ENCODE results near the gene FCER2. TPM values are rescaled to one million over a fixed set of nuclear protein-coding genes. Genes with fewer than 3 reads are reported as not detected.

The FCER2 gene
- total and polyA plus RNA-seq, 2 of the 13 experiments (the other 11 are each of a cell fraction or from before 2014, with no cell fraction given): not detected

DNA sequence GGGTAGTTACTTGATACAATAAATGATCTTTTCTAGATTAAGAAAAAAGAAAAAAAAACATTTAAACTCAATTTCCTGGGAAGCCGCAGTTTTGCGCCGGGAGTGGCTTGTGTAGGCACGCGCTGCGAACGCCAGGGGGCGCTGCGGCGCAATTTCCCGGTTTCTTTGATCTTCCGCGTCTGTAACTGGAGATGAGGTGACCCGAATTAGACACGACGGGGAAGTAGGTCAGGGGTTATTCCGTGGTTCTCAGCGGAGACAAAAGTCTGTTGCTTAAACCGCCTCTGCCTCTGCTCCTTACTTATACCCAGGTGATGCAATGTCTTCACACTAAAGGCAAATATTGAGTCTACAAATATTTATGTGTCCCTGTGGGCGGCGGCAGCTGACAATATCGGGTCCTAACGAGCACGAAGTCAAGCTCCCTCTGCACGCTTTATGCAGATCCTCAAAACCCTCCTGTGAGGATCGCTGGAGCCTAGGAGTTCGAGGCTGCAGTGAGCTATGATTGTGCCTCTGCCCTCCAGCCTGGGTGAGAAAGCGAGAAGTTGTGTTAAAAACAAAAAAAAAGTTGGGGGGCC lies 49.8 kb downstream of the FCER2 start (continued):
- TF ChIP-seq, protein P1, sequence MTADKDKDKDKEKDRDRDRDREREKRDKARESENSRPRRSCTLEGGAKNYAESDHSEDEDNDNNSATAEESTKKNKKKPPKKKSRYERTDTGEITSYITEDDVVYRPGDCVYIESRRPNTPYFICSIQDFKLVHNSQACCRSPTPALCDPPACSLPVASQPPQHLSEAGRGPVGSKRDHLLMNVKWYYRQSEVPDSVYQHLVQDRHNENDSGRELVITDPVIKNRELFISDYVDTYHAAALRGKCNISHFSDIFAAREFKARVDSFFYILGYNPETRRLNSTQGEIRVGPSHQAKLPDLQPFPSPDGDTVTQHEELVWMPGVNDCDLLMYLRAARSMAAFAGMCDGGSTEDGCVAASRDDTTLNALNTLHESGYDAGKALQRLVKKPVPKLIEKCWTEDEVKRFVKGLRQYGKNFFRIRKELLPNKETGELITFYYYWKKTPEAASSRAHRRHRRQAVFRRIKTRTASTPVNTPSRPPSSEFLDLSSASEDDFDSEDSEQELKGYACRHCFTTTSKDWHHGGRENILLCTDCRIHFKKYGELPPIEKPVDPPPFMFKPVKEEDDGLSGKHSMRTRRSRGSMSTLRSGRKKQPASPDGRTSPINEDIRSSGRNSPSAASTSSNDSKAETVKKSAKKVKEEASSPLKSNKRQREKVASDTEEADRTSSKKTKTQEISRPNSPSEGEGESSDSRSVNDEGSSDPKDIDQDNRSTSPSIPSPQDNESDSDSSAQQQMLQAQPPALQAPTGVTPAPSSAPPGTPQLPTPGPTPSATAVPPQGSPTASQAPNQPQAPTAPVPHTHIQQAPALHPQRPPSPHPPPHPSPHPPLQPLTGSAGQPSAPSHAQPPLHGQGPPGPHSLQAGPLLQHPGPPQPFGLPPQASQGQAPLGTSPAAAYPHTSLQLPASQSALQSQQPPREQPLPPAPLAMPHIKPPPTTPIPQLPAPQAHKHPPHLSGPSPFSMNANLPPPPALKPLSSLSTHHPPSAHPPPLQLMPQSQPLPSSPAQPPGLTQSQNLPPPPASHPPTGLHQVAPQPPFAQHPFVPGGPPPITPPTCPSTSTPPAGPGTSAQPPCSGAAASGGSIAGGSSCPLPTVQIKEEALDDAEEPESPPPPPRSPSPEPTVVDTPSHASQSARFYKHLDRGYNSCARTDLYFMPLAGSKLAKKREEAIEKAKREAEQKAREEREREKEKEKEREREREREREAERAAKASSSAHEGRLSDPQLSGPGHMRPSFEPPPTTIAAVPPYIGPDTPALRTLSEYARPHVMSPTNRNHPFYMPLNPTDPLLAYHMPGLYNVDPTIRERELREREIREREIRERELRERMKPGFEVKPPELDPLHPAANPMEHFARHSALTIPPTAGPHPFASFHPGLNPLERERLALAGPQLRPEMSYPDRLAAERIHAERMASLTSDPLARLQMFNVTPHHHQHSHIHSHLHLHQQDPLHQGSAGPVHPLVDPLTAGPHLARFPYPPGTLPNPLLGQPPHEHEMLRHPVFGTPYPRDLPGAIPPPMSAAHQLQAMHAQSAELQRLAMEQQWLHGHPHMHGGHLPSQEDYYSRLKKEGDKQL (CRISPR knock-in tag; IDR thresholded peaks at IDR 0.05; ENCODE audit: low read depth): peak; percentile 88; the same call in 1 of the 2 replicates
- TF ChIP-seq ZNF501 (CRISPR knock-in tag; IDR thresholded peaks at IDR 0.05) (peak; percentile 78), ARID2 (CRISPR knock-in tag; IDR thresholded peaks at IDR 0.05; ENCODE audit: borderline replicate concordance) (peak; percentile 51; the same call in 1 of the 2 replicates), STAT5B (CRISPR knock-in tag; IDR thresholded peaks at IDR 0.05) (no peak), KDM3A (CRISPR knock-in tag; IDR thresholded peaks at IDR 0.05; ENCODE audit: low read depth) (no peak; the same call in 1 of the 2 replicates), HNF4G (IDR thresholded peaks at IDR 0.05; ENCODE audit: borderline replicate concordance, low read depth, low read length) (no peak; the same call in 1 of the 2 replicates), HNF4G (CRISPR knock-in tag; IDR thresholded peaks at IDR 0.05; ENCODE audit: borderline replicate concordance, low read depth) (no peak), TCF12 (IDR thresholded peaks at IDR 0.05) (no peak), TCF12 (CRISPR knock-in tag; IDR thresholded peaks at IDR 0.05) (no peak), ZNF558 (CRISPR knock-in tag; IDR thresholded peaks at IDR 0.05; ENCODE audit: borderline replicate concordance) (peak; percentile 42; the same call in 1 of the 2 replicates), RBM22 (optimal IDR thresholded peaks at IDR 0.05; ENCODE audit: low read length) (no peak), ATF7 (IDR thresholded peaks at IDR 0.05) (peak; percentile 49; the same call in 1 of the 2 replicates), ATF7 (CRISPR knock-in tag; IDR thresholded peaks at IDR 0.05) (no peak; the same call in 1 of the 2 replicates), GPN1 (CRISPR knock-in tag; IDR thresholded peaks at IDR 0.05; ENCODE audit: borderline replicate concordance) (no peak), ZFP62 (CRISPR knock-in tag; IDR thresholded peaks at IDR 0.05) (no peak), PRMT3 (CRISPR knock-in tag; IDR thresholded peaks at IDR 0.05; ENCODE audit: borderline replicate concordance, low read depth) (no peak), ZNF20 (CRISPR knock-in tag; IDR thresholded peaks at IDR 0.05) (no peak), MTA1 (CRISPR knock-in tag; IDR thresholded peaks at IDR 0.05; ENCODE audit: borderline replicate concordance) (peak; percentile 78; the same call in 1 of the 2 replicates), ZNF776 (CRISPR knock-in tag; IDR thresholded peaks at IDR 0.05) (no peak)
- TF ChIP-seq, protein P2, sequence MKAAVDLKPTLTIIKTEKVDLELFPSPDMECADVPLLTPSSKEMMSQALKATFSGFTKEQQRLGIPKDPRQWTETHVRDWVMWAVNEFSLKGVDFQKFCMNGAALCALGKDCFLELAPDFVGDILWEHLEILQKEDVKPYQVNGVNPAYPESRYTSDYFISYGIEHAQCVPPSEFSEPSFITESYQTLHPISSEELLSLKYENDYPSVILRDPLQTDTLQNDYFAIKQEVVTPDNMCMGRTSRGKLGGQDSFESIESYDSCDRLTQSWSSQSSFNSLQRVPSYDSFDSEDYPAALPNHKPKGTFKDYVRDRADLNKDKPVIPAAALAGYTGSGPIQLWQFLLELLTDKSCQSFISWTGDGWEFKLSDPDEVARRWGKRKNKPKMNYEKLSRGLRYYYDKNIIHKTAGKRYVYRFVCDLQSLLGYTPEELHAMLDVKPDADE (CRISPR knock-in tag; IDR thresholded peaks at IDR 0.05): no peak
- TF ChIP-seq, protein P3, sequence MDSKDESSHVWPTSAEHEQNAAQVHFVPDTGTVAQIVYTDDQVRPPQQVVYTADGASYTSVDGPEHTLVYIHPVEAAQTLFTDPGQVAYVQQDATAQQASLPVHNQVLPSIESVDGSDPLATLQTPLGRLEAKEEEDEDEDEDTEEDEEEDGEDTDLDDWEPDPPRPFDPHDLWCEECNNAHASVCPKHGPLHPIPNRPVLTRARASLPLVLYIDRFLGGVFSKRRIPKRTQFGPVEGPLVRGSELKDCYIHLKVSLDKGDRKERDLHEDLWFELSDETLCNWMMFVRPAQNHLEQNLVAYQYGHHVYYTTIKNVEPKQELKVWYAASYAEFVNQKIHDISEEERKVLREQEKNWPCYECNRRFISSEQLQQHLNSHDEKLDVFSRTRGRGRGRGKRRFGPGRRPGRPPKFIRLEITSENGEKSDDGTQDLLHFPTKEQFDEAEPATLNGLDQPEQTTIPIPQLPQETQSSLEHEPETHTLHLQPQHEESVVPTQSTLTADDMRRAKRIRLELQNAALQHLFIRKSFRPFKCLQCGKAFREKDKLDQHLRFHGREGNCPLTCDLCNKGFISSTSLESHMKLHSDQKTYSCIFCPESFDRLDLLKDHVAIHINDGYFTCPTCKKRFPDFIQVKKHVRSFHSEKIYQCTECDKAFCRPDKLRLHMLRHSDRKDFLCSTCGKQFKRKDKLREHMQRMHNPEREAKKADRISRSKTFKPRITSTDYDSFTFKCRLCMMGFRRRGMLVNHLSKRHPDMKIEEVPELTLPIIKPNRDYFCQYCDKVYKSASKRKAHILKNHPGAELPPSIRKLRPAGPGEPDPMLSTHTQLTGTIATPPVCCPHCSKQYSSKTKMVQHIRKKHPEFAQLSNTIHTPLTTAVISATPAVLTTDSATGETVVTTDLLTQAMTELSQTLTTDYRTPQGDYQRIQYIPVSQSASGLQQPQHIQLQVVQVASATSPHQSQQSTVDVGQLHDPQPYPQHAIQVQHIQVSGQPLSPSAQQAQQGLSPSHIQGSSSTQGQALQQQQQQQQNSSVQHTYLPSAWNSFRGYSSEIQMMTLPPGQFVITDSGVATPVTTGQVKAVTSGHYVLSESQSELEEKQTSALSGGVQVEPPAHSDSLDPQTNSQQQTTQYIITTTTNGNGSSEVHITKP (CRISPR knock-in tag; IDR thresholded peaks at IDR 0.05; ENCODE audit: low read depth): peak; percentile 46; the same call in 1 of the 2 replicates
